H9 (cell line): ENCODE results near the gene KIF5C. TPM values are rescaled to one million over a fixed set of nuclear protein-coding genes. Genes with fewer than 3 reads are reported as not detected.

Experiments
- DNase-seq: peaks from one replicate; pipeline ENCODE4 v3.0.0-alpha.2; 2017
- H2AFZ ChIP-seq: one replicate; pipeline ENCODE4 v1.6.1; 2013; ENCODE audit warnings: mild to moderate bottlenecking, low read length, control low read depth, moderate library complexity
- H2AK5ac ChIP-seq: 2 replicates; pipeline ENCODE4 v1.6.1; 2013; ENCODE audit warnings: low read length, control low read depth, mixed read lengths; ENCODE audit not compliant: insufficient read length
- H2BK120ac ChIP-seq: one replicate; pipeline ENCODE4 v1.6.1; 2013; ENCODE audit warnings: low read depth, mild to moderate bottlenecking, low read length, control low read depth, inconsistent platforms; ENCODE audit not compliant: poor library complexity, severe bottlenecking
- H2BK12ac ChIP-seq: 2 replicates; pipeline ENCODE4 v1.6.1; 2013; ENCODE audit warnings: low read length, control low read depth, mixed read lengths, low read depth; ENCODE audit not compliant: insufficient read length
- H2BK15ac ChIP-seq: 2 replicates; pipeline ENCODE4 v1.6.1; 2013; ENCODE audit warnings: low read depth, low read length, control low read depth
- H2BK20ac ChIP-seq: one replicate; pipeline ENCODE4 v1.6.1; 2013; ENCODE audit warnings: low read depth, mild to moderate bottlenecking, low read length, control low read depth, inconsistent platforms; ENCODE audit not compliant: poor library complexity, severe bottlenecking
- H2BK5ac ChIP-seq: 2 replicates; pipeline ENCODE4 v1.6.1; 2013; ENCODE audit warnings: low read length, control low read depth, mixed read lengths; ENCODE audit not compliant: insufficient read length
- H3K14ac ChIP-seq: 2 replicates; pipeline ENCODE4 v1.6.1; 2013; ENCODE audit warnings: low read length, control low read depth; ENCODE audit not compliant: insufficient read depth
- H3K18ac ChIP-seq: 2 replicates; pipeline ENCODE4 v1.6.1; 2013; ENCODE audit warnings: low read depth, mild to moderate bottlenecking, mixed read lengths, low read length, control low read depth; ENCODE audit not compliant: insufficient read length
- H3K23ac ChIP-seq: 2 replicates; pipeline ENCODE4 v1.6.1; 2013; ENCODE audit warnings: low read length, control low read depth, mixed read lengths, low read depth; ENCODE audit not compliant: insufficient read length
- H3K23me2 ChIP-seq: 2 replicates; pipeline ENCODE4 v1.6.1; 2013; ENCODE audit warnings: low read depth, mild to moderate bottlenecking, mixed read lengths, low read length, control low read depth; ENCODE audit not compliant: insufficient read length, poor library complexity, severe bottlenecking
- H3K27ac ChIP-seq: 2 replicates; pipeline ENCODE4 v1.5.1; 2013; ENCODE audit warnings: low read length, control low read depth, mixed read lengths, low read depth; ENCODE audit not compliant: insufficient read length
- H3K27me3 ChIP-seq: 2 replicates; pipeline ENCODE4 v1.6.1; 2013; ENCODE audit warnings: low read length, control low read depth, inconsistent platforms; ENCODE audit not compliant: insufficient read depth
- H3K4ac ChIP-seq: 2 replicates; pipeline ENCODE4 v1.6.1; 2013; ENCODE audit warnings: low read depth, mild to moderate bottlenecking, control low read depth, inconsistent platforms, low read length, moderate library complexity
- H3K4me1 ChIP-seq: 2 replicates; pipeline ENCODE4 v1.6.1; 2013; ENCODE audit warnings: low read length, control low read depth, inconsistent platforms; ENCODE audit not compliant: insufficient read depth
- H3K4me2 ChIP-seq: 2 replicates; pipeline ENCODE4 v1.6.1; 2013; ENCODE audit warnings: low read length, control low read depth, mixed read lengths; ENCODE audit not compliant: insufficient read length, insufficient read depth
- H3K56ac ChIP-seq: 2 replicates; pipeline ENCODE4 v1.6.1; 2013; ENCODE audit warnings: low read depth, mild to moderate bottlenecking, mixed read lengths, low read length, control low read depth; ENCODE audit not compliant: insufficient read length
- H3K79me1 ChIP-seq: 2 replicates; pipeline ENCODE4 v1.6.1; 2013; ENCODE audit warnings: low read depth, mild to moderate bottlenecking, moderate library complexity, low read length, control low read depth, inconsistent platforms; ENCODE audit not compliant: insufficient read depth, poor library complexity, severe bottlenecking
- H3K79me2 ChIP-seq: 2 replicates; pipeline ENCODE4 v1.6.1; 2013; ENCODE audit warnings: low read length, control low read depth, inconsistent platforms; ENCODE audit not compliant: insufficient read depth
- H3K9ac ChIP-seq: 2 replicates; pipeline ENCODE4 v1.6.1; 2013; ENCODE audit warnings: low read length, control low read depth, mixed read lengths; ENCODE audit not compliant: insufficient read length; ENCODE audit errors: extremely low read depth
- H3K9me3 ChIP-seq: one replicate; pipeline ENCODE4 v1.6.1; 2013; ENCODE audit warnings: low read depth, low read length, inconsistent platforms; ENCODE audit not compliant: control insufficient read depth
- H3T11ph ChIP-seq: one replicate; pipeline ENCODE4 v1.6.1; 2013; ENCODE audit warnings: mild to moderate bottlenecking, low read length, control low read depth, inconsistent platforms
- H4K20me1 ChIP-seq: one replicate; pipeline ENCODE4 v1.6.1; 2013; ENCODE audit not compliant: control insufficient read depth, insufficient read length, insufficient read depth
- H4K5ac ChIP-seq: 2 replicates; pipeline ENCODE4 v1.6.1; 2013; ENCODE audit warnings: low read depth, mild to moderate bottlenecking, mixed read lengths, low read length, control low read depth; ENCODE audit not compliant: insufficient read length
- H4K8ac ChIP-seq: replicated peaks from 2 replicates; pipeline ENCODE4 v1.6.1; 2013; ENCODE audit warnings: low read length, control low read depth, mixed read lengths, low read depth; ENCODE audit not compliant: insufficient read length
- H4K91ac ChIP-seq: 2 replicates; pipeline ENCODE4 v1.6.1; 2013; ENCODE audit warnings: low read depth, mild to moderate bottlenecking, moderate library complexity, mixed read lengths, low read length, control low read depth; ENCODE audit not compliant: insufficient read length
- H3K27ac Mint-ChIP-seq, 3 experiments: 2 replicates in 2 of 3; 3 replicates in 1 of 3; pipeline ENCODE4 v1.8.0; 2020 to 2021; ENCODE audit warnings: mixed read lengths in 3 of 3, mild to moderate bottlenecking in 1 of 3, moderate library complexity in 1 of 3
- H3K27me3 Mint-ChIP-seq: 2 replicates; pipeline ENCODE4 v1.8.0; 2021; ENCODE audit warnings: low read depth, mild to moderate bottlenecking, moderate library complexity, mixed read lengths
- H3K36me3 Mint-ChIP-seq, 3 experiments: 2 replicates in 2 of 3; 3 replicates in 1 of 3; pipeline ENCODE4 v1.8.0; 2020 to 2021; ENCODE audit warnings: low read depth in 3 of 3, mixed read lengths in 3 of 3; ENCODE audit not compliant: insufficient read depth in 1 of 3
- H3K4me1 Mint-ChIP-seq, 2 experiments: 2 replicates each; pipeline ENCODE4 v1.8.0; 2020; ENCODE audit warnings: mixed read lengths in 2 of 2
- H3K4me3 Mint-ChIP-seq, 2 experiments: 2 replicates in 1 of 2; 3 replicates in 1 of 2; pipeline ENCODE4 v1.8.0; 2020 to 2021; ENCODE audit warnings: mild to moderate bottlenecking in 2 of 2, mixed read lengths in 2 of 2, moderate library complexity in 1 of 2
- H3K9me3 Mint-ChIP-seq, 2 experiments: 2 replicates in 1 of 2; 3 replicates in 1 of 2; pipeline ENCODE4 v1.8.0; 2020; ENCODE audit warnings: mild to moderate bottlenecking in 2 of 2, mixed read lengths in 2 of 2, moderate library complexity in 1 of 2
- CTCF ChIP-seq: fragments of 200-600 bp; sonication (generic); conservative IDR thresholded peaks from 3 replicates; pipeline ENCODE4 v1.8.0; 2021; ENCODE audit warnings: antibody characterized with exemption, mild to moderate bottlenecking
- WGBS: extraction: QIAGEN DNeasy Blood & Tissue Kit; methylation state at CpG from one replicate; pipeline ENCODE4 v1.1.7; 2013; ENCODE audit warnings: missing lambda C conversion rate, low lambda C conversion rate, mixed read lengths; ENCODE audit not compliant: insufficient read length; ENCODE audit errors: extremely low coverage; 5-methylcytosine and 5-hydroxymethylcytosine counted together
- total RNA-seq: library from RNA; stranded (reverse); gene quantifications from 2 replicates; pipeline ENCODE4 v1.2.1, GENCODE V29; 2021

The KIF5C gene
- total RNA-seq, 1 experiment from 2014 or later = 52.9 TPM

- Mint-ChIP-seq H3K4me3 (no peak overlapping the region), H3K4me1 (peaks cover 13% of the 10 kb centered on the region in 2 experiments), H3K36me3 (peaks cover 8 to 22% (median 19%) of the 10 kb centered on the region in 3 experiments), H3K9me3 (peaks cover 7 to 10% of the 10 kb centered on the region in 2 experiments; a peak in 4 of 5 replicates), H3K27ac (peak overlapping the region in 2 of 3 experiments; percentile 28 to 32; a peak in 3 of 7 replicates), H3K27me3 (no peaks in the 10 kb centered on the region)
- Histone ChIP-seq H2AFZ (no peak overlapping the region), H4K20me1 (no peaks in the 10 kb centered on the region), H2BK20ac (no peak overlapping the region), H3K18ac (no peak overlapping the region), H3K23me2 (no peaks in the 10 kb centered on the region), H3K4ac (no peak overlapping the region), H3K79me1 (no peaks in the 10 kb centered on the region), H3T11ph (no peak overlapping the region), H3K4me1 (no peaks in the 10 kb centered on the region), H3K4me2 (no peak overlapping the region), H4K5ac (no peak overlapping the region), H2BK15ac (no peak overlapping the region), H3K27ac (no peak overlapping the region), H2AK5ac (no peak overlapping the region), H2BK5ac (no peak overlapping the region), H3K27me3 (no peaks in the 10 kb centered on the region), H3K9ac (no peak overlapping the region), H3K14ac (no peak overlapping the region), H4K91ac (no peak overlapping the region), H2BK120ac (no peak overlapping the region), H2BK12ac (no peak overlapping the region), H3K23ac (no peak overlapping the region), H3K56ac (no peak overlapping the region), H3K79me2 (peaks cover 5% of the 10 kb centered on the region; the same call in 1 of the 2 replicates), H3K9me3 (no peaks in the 10 kb centered on the region), H4K8ac (no peak overlapping the region)
- TF ChIP-seq CTCF = no peak
- WGBS = no CpG with 5 or more reads among the region's 4 CpGs
- DNase-seq = no peak
These were observed 31.1 kb downstream of the KIF5C start for GRCh38 chr2:148906124-148906523.
